GM23338 (cell line): ENCODE measurements around the gene HIVEP3. TPM values are rescaled to one million over a fixed set of nuclear protein-coding genes. Genes with fewer than 3 reads are reported as not detected.

Experiments used
- ATAC-seq: fragments of 200-7000 bp; cut with Tn5 transposase; 3 replicates; pipeline ENCODE4 v1.9.1; 2020
- DNase-seq: peaks from one replicate; pipeline ENCODE4 v3.0.0-alpha.2; 2015; ENCODE audit warnings: low spot score
- H2AFZ ChIP-seq: fragments of 200-600 bp; sonication (generic); 2 replicates; pipeline ENCODE4 v1.8.0; 2016; ENCODE audit warnings: antibody characterized with exemption, mild to moderate bottlenecking, moderate library complexity
- H3F3A ChIP-seq: fragments of 200-600 bp; sonication (generic); replicated peaks from 2 replicates; pipeline ENCODE4 v1.8.0; 2017; ENCODE audit warnings: antibody characterized with exemption, mixed run types, low read depth
- H3K27ac ChIP-seq: fragments of 200-600 bp; sonication (generic); 2 replicates; pipeline ENCODE4 v1.6.1; 2016; ENCODE audit warnings: low read depth
- H3K27me3 ChIP-seq: fragments of 200-600 bp; sonication (generic); 2 replicates; pipeline ENCODE4 v1.8.0; 2016; ENCODE audit warnings: mild to moderate bottlenecking, mixed run types, moderate library complexity; ENCODE audit not compliant: insufficient read depth
- H3K36me3 ChIP-seq: fragments of 200-600 bp; sonication (generic); 2 replicates; pipeline ENCODE4 v1.8.0; 2016; ENCODE audit warnings: mild to moderate bottlenecking; ENCODE audit not compliant: insufficient read depth
- H3K4me1 ChIP-seq: fragments of 200-600 bp; sonication (generic); 2 replicates; pipeline ENCODE4 v1.8.0; 2016; ENCODE audit warnings: mild to moderate bottlenecking, moderate library complexity; ENCODE audit not compliant: insufficient read depth
- H3K4me2 ChIP-seq: fragments of 200-600 bp; sonication (generic); 2 replicates; pipeline ENCODE4 v1.7.1; 2017; ENCODE audit warnings: mixed run types
- H3K4me3 ChIP-seq: fragments of 200-600 bp; sonication (generic); 2 replicates; pipeline ENCODE4 v1.6.1; 2016; ENCODE audit warnings: mixed run types
- H3K79me2 ChIP-seq: fragments of 200-600 bp; sonication (generic); replicated peaks from 2 replicates; pipeline ENCODE4 v1.8.0; 2017; ENCODE audit warnings: mild to moderate bottlenecking; ENCODE audit not compliant: insufficient read depth
- H3K9me2 ChIP-seq: fragments of 200-600 bp; sonication (generic); 2 replicates; pipeline ENCODE4 v1.8.0; 2017; ENCODE audit not compliant: insufficient read depth
- H4K20me1 ChIP-seq: fragments of 200-600 bp; sonication (generic); replicated peaks from 2 replicates; pipeline ENCODE4 v1.8.0; 2017; ENCODE audit warnings: mild to moderate bottlenecking; ENCODE audit not compliant: insufficient read depth
- H3K27ac Mint-ChIP-seq: 2 replicates; pipeline ENCODE4 v1.8.0; 2020; ENCODE audit warnings: inconsistent platforms, mild to moderate bottlenecking, moderate library complexity, mixed read lengths
- H3K27me3 Mint-ChIP-seq: 3 replicates; pipeline ENCODE4 v1.8.0; 2022; ENCODE audit warnings: low read depth, mild to moderate bottlenecking, moderate library complexity, mixed read lengths, inconsistent platforms; ENCODE audit not compliant: insufficient read depth, poor library complexity
- H3K36me3 Mint-ChIP-seq: 3 replicates; pipeline ENCODE4 v1.8.0; 2021; ENCODE audit warnings: low read depth, mild to moderate bottlenecking, inconsistent platforms, moderate library complexity, mixed read lengths
- H3K4me1 Mint-ChIP-seq: 3 replicates; pipeline ENCODE4 v1.8.0; 2020; ENCODE audit warnings: mild to moderate bottlenecking, inconsistent platforms, mixed read lengths
- H3K4me3 Mint-ChIP-seq: 3 replicates; pipeline ENCODE4 v1.8.0; 2021; ENCODE audit warnings: moderate library complexity, mild to moderate bottlenecking, inconsistent platforms, mixed read lengths
- H3K9me3 Mint-ChIP-seq: 3 replicates; pipeline ENCODE4 v1.8.0; 2020; ENCODE audit warnings: moderate library complexity, mild to moderate bottlenecking, inconsistent platforms, mixed read lengths
- CREB1 ChIP-seq: fragments of 250-450 bp; sonication (Bioruptor Pico); IDR thresholded peaks from 2 replicates; pipeline ENCODE4 v1.5.0; 2020; ENCODE audit warnings: low read depth, mild to moderate bottlenecking, moderate library complexity
- EZH2 ChIP-seq: fragments of 200-600 bp; sonication (generic); IDR thresholded peaks from one replicate; pipeline ENCODE4 v1.8.0; 2017; ENCODE audit warnings: antibody characterized with exemption, mild to moderate bottlenecking, low read depth; ENCODE audit not compliant: unreplicated experiment
- EZH2phosphoT487 ChIP-seq: fragments of 200-600 bp; sonication (generic); IDR thresholded peaks from one replicate; pipeline ENCODE4 v1.8.1; 2018; ENCODE audit warnings: antibody characterized with exemption; ENCODE audit not compliant: unreplicated experiment
- JUNB ChIP-seq: IDR thresholded peaks from one replicate; pipeline ENCODE4 v1.6.1; 2016; ENCODE audit warnings: antibody characterized with exemption; ENCODE audit not compliant: unreplicated experiment
- NANOG ChIP-seq: IDR thresholded peaks from 2 replicates; pipeline ENCODE4 v1.6.1; 2016; ENCODE audit warnings: antibody characterized with exemption, borderline replicate concordance
- POLR2AphosphoS5 ChIP-seq: IDR thresholded peaks from 2 replicates; pipeline ENCODE4 v1.6.1; 2016; ENCODE audit warnings: antibody characterized with exemption, low read depth
- STAT1 ChIP-seq: IDR thresholded peaks from one replicate; pipeline ENCODE4 v1.6.1; 2016; ENCODE audit warnings: antibody characterized with exemption; ENCODE audit not compliant: unreplicated experiment
- ZNF114 ChIP-seq: fragments of 250-450 bp; sonication (Bioruptor Pico); IDR thresholded peaks from 2 replicates; pipeline ENCODE4 v1.5.0; 2020; ENCODE audit warnings: mild to moderate bottlenecking, moderate library complexity
- ZNF331 ChIP-seq: fragments of 250-450 bp; sonication (Bioruptor Pico); IDR thresholded peaks from 2 replicates; pipeline ENCODE4 v1.5.0; 2020; ENCODE audit warnings: low read depth, mild to moderate bottlenecking, moderate library complexity
- polyA plus RNA-seq: library from polyadenylated mRNA; unstranded; fragments of >200 nt; fragmentation: Nextera tagmentation; extraction: Ambion mirVana; gene quantifications from 2 replicates; pipeline ENCODE4 v1.2.1, GENCODE V29; 2016
- total RNA-seq: library from RNA; depleted of rRNA; stranded (reverse); fragments of >200 nt; shearing (Covaris generic); gene quantifications from 2 replicates; pipeline ENCODE4 v1.2.3, GENCODE V29; 2014
- TF ChIP-seq, protein P1 (sequence below): fragments of 250-450 bp; sonication (Bioruptor Pico); IDR thresholded peaks from 2 replicates; pipeline ENCODE4 v1.5.0; 2020; ENCODE audit warnings: mild to moderate bottlenecking, moderate library complexity
- TF ChIP-seq, protein P2 (sequence below): IDR thresholded peaks from one replicate; pipeline ENCODE4 v1.6.1; 2018; ENCODE audit warnings: antibody characterized with exemption; ENCODE audit not compliant: unreplicated experiment
- TF ChIP-seq, protein P3 (sequence below), 2 experiments: fragments of 200-600 bp in 1 of 2; sonication (generic) in 1 of 2; conservative IDR thresholded peaks; 2 replicates each; pipeline versions ENCODE4 v1.5.1 to v1.6.1; 2016 to 2017; ENCODE audit warnings: antibody characterized with exemption in 2 of 2, low read depth in 2 of 2, mild to moderate bottlenecking in 2 of 2, moderate library complexity in 1 of 2
- TF ChIP-seq, protein P4 (sequence below): IDR thresholded peaks from 2 replicates; pipeline ENCODE4 v1.6.1; 2016; ENCODE audit warnings: antibody characterized with exemption

The HIVEP3 gene
- total and polyA plus RNA-seq, 2 experiments from 2014 or later, result 0.14 to 0.24 TPM

DNA sequence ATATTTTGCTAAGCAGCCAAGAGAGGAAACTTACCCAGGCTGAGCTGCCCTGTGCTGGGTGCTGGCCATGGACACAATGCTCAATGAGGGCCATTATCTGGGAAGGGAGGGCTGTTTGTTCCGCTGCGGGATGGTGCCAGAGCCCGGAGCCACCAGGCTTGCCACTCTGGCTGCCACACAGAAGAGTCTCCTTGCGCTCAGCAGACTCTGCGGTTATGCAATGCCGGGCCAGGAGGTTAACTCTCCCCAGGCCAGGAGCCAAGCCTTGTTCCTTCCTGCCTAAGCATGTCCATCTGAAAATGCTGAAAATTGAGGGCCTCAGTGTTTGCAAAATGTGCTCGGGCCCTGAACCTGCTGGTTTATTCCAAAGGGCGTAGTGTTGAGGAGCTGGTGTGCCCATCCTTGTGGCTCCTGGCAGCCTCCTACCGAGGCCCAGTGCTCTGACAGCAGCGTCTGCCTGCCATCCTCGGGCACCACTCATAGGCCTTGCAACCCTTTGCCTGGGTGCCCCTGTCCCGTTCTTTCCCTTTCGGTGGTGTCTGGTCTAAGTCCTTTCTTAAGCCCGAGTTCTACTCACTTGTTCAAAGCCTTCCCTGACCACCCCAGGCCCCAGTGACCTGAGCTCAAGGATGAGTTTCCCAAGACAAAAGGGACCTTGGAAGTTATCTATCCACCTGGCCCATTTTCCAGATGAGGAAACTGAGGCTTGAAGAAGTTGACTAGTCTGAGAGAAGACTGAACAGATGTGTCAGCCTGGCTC lies 300.5 kb downstream of the HIVEP3 start:
- no peaks in the 10 kb centered on the region for H3K9me3 Mint-ChIP-seq
- Histone ChIP-seq H3K4me3 (no peak overlapping the region), H3K9me2 (peaks cover 4% of the 10 kb centered on the region; the same call in 1 of the 2 replicates), H3K79me2 (no peaks in the 10 kb centered on the region), H2AFZ (no peak overlapping the region), H3K4me1 (no peaks in the 10 kb centered on the region), H3K4me2 (no peak overlapping the region), H4K20me1 (no peaks in the 10 kb centered on the region), H3K27me3 (no peaks in the 10 kb centered on the region), H3F3A (no peaks in the 10 kb centered on the region), H3K27ac (no peak overlapping the region), H3K36me3 (no peaks in the 10 kb centered on the region)
- ATAC-seq (no peak), DNase-seq (no peak)
- TF ChIP-seq, protein P1, sequence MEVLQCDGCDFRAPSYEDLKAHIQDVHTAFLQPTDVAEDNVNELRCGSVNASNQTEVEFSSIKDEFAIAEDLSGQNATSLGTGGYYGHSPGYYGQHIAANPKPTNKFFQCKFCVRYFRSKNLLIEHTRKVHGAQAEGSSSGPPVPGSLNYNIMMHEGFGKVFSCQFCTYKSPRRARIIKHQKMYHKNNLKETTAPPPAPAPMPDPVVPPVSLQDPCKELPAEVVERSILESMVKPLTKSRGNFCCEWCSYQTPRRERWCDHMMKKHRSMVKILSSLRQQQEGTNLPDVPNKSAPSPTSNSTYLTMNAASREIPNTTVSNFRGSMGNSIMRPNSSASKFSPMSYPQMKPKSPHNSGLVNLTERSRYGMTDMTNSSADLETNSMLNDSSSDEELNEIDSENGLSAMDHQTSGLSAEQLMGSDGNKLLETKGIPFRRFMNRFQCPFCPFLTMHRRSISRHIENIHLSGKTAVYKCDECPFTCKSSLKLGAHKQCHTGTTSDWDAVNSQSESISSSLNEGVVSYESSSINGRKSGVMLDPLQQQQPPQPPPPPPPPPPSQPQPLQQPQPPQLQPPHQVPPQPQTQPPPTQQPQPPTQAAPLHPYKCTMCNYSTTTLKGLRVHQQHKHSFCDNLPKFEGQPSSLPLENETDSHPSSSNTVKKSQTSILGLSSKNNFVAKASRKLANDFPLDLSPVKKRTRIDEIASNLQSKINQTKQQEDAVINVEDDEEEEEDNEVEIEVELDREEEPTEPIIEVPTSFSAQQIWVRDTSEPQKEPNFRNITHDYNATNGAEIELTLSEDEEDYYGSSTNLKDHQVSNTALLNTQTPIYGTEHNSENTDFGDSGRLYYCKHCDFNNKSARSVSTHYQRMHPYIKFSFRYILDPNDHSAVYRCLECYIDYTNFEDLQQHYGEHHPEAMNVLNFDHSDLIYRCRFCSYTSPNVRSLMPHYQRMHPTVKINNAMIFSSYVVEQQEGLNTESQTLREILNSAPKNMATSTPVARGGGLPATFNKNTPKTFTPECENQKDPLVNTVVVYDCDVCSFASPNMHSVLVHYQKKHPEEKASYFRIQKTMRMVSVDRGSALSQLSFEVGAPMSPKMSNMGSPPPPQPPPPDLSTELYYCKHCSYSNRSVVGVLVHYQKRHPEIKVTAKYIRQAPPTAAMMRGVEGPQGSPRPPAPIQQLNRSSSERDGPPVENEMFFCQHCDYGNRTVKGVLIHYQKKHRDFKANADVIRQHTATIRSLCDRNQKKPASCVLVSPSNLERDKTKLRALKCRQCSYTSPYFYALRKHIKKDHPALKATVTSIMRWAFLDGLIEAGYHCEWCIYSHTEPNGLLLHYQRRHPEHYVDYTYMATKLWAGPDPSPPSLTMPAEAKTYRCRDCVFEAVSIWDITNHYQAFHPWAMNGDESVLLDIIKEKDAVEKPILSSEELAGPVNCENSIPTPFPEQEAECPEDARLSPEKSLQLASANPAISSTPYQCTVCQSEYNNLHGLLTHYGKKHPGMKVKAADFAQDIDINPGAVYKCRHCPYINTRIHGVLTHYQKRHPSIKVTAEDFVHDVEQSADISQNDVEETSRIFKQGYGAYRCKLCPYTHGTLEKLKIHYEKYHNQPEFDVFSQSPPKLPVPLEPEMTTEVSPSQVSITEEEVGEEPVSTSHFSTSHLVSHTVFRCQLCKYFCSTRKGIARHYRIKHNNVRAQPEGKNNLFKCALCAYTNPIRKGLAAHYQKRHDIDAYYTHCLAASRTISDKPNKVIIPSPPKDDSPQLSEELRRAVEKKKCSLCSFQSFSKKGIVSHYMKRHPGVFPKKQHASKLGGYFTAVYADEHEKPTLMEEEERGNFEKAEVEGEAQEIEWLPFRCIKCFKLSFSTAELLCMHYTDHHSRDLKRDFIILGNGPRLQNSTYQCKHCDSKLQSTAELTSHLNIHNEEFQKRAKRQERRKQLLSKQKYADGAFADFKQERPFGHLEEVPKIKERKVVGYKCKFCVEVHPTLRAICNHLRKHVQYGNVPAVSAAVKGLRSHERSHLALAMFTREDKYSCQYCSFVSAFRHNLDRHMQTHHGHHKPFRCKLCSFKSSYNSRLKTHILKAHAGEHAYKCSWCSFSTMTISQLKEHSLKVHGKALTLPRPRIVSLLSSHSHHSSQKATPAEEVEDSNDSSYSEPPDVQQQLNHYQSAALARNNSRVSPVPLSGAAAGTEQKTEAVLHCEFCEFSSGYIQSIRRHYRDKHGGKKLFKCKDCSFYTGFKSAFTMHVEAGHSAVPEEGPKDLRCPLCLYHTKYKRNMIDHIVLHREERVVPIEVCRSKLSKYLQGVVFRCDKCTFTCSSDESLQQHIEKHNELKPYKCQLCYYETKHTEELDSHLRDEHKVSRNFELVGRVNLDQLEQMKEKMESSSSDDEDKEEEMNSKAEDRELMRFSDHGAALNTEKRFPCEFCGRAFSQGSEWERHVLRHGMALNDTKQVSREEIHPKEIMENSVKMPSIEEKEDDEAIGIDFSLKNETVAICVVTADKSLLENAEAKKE, result no peak
- TF ChIP-seq JUNB (no peak), STAT1 (no peak), ZNF331 (CRISPR knock-in tag) (no peak), ZNF114 (CRISPR knock-in tag) (no peak), NANOG (no peak), EZH2phosphoT487 (no peak), POLR2AphosphoS5 (no peak), EZH2 (no peak), CREB1 (CRISPR knock-in tag) (no peak)
- TF ChIP-seq, protein P2, sequence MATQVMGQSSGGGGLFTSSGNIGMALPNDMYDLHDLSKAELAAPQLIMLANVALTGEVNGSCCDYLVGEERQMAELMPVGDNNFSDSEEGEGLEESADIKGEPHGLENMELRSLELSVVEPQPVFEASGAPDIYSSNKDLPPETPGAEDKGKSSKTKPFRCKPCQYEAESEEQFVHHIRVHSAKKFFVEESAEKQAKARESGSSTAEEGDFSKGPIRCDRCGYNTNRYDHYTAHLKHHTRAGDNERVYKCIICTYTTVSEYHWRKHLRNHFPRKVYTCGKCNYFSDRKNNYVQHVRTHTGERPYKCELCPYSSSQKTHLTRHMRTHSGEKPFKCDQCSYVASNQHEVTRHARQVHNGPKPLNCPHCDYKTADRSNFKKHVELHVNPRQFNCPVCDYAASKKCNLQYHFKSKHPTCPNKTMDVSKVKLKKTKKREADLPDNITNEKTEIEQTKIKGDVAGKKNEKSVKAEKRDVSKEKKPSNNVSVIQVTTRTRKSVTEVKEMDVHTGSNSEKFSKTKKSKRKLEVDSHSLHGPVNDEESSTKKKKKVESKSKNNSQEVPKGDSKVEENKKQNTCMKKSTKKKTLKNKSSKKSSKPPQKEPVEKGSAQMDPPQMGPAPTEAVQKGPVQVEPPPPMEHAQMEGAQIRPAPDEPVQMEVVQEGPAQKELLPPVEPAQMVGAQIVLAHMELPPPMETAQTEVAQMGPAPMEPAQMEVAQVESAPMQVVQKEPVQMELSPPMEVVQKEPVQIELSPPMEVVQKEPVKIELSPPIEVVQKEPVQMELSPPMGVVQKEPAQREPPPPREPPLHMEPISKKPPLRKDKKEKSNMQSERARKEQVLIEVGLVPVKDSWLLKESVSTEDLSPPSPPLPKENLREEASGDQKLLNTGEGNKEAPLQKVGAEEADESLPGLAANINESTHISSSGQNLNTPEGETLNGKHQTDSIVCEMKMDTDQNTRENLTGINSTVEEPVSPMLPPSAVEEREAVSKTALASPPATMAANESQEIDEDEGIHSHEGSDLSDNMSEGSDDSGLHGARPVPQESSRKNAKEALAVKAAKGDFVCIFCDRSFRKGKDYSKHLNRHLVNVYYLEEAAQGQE, result no peak
- TF ChIP-seq, protein P3, sequence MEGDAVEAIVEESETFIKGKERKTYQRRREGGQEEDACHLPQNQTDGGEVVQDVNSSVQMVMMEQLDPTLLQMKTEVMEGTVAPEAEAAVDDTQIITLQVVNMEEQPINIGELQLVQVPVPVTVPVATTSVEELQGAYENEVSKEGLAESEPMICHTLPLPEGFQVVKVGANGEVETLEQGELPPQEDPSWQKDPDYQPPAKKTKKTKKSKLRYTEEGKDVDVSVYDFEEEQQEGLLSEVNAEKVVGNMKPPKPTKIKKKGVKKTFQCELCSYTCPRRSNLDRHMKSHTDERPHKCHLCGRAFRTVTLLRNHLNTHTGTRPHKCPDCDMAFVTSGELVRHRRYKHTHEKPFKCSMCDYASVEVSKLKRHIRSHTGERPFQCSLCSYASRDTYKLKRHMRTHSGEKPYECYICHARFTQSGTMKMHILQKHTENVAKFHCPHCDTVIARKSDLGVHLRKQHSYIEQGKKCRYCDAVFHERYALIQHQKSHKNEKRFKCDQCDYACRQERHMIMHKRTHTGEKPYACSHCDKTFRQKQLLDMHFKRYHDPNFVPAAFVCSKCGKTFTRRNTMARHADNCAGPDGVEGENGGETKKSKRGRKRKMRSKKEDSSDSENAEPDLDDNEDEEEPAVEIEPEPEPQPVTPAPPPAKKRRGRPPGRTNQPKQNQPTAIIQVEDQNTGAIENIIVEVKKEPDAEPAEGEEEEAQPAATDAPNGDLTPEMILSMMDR (conservative IDR thresholded peaks at IDR 0.05; ENCODE audit: low read depth in 2 of 2), result no peak
- TF ChIP-seq, protein P4, sequence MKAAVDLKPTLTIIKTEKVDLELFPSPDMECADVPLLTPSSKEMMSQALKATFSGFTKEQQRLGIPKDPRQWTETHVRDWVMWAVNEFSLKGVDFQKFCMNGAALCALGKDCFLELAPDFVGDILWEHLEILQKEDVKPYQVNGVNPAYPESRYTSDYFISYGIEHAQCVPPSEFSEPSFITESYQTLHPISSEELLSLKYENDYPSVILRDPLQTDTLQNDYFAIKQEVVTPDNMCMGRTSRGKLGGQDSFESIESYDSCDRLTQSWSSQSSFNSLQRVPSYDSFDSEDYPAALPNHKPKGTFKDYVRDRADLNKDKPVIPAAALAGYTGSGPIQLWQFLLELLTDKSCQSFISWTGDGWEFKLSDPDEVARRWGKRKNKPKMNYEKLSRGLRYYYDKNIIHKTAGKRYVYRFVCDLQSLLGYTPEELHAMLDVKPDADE, result no peak
- H3K27ac Mint-ChIP-seq, result no peak overlapping the region; the same call in 1 of the 2 replicates
- no peaks in the 10 kb centered on the region for H3K36me3 Mint-ChIP-seq
- H3K4me3 Mint-ChIP-seq, result no peak overlapping the region; the same call in 2 of the 3 replicates
- peaks cover 21% of the 10 kb centered on the region for H3K4me1 Mint-ChIP-seq
- peaks cover 16% of the 10 kb centered on the region for H3K27me3 Mint-ChIP-seq
